GM10248 (cell line): ENCODE results near the gene ACY1.

Experiments
- CTCF ChIA-PET: fragments of 300-600 bp; sonication (Branson Sonifier 250); formaldehyde crosslinking; extraction: SDS; loops from one replicate; lab custom pipeline; 2021; ENCODE audit warnings: antibody characterized with exemption; lab: Yijun Ruan, JAX
- POLR2A ChIA-PET: fragments of 350-650 bp; sonication (Branson Sonifier 250); formaldehyde crosslinking; extraction: SDS; loops from one replicate; lab custom pipeline; 2020; ENCODE audit warnings: antibody characterized with exemption; lab: Yijun Ruan, JAX
- DNase-seq: peaks from one replicate; pipeline ENCODE4 v3.0.0; 2012; ENCODE audit errors: extremely low spot score
- CTCF ChIP-seq: IDR thresholded peaks from 2 replicates; pipeline ENCODE4 v1.5.1; 2012; ENCODE audit warnings: mild to moderate bottlenecking, low read depth; ENCODE audit errors: extremely low read depth, missing control alignments, control extremely low read depth

Gene ACY1

DNA sequence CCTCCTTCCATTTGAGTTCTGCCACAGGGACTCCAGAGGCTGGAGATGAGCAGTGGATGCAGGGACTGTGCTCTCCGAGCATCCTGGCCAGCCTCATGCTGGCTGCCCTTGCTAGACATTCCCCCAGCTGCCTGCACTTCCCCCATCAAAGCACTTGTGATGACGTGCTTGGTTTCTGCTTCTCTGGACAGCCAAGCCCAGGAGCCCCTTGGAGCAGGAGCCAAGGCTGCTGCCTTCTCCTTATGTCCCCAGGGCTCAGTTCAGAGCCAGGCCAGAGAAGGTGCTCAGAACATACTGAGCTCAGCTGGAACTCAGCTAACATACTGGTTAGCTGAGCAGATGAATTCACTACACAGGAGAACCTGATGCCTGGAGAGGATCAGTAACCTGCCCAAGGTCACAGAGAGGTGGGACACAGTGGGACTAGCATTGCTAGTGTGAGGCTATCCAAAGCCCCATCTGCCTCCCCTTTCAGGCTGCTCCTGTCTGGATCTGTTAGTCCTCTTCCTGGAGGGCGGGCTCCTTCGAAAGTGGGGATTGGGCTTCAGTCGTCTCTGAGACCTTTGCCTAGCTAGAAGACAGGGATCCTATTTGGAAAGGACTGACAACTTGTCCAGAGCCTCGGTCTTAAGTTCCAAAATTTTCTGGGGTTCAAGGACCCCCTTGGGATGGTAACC is 20.3 kb upstream of the ACY1 start:
- TF ChIP-seq CTCF, result no peak
- POLR2A ChIA-PET, result interaction anchor here (0.7 kb wide), 1 partner anchor 589 kb away, joined by 5 read pairs; no protein-coding TSS in a partner anchor
- no peak for DNase-seq
- CTCF ChIA-PET, result interaction anchor here (1.0 to 5.9 kb wide), 8 partner anchors 9 to 91 kb away, joined by 3 to 43 read pairs (median 3); partner anchors contain the start of genes ABHD14A, ABHD14B, PARP3 and RRP9

- ChIA-PET CTCF (interaction anchor here (1.1 to 5.9 kb wide), 4 partner anchors 10 to 37 kb away, joined by 3 to 43 read pairs (median 15); partner anchors contain the start of genes ABHD14A, ABHD14B, PARP3 and RRP9), POLR2A (no interaction called here)
- DNase-seq, result no peak
- TF ChIP-seq CTCF, result no peak
Observed at GRCh38 chr3:51963951-51964451, 19.3 kb upstream of the ACY1 start.

DNA sequence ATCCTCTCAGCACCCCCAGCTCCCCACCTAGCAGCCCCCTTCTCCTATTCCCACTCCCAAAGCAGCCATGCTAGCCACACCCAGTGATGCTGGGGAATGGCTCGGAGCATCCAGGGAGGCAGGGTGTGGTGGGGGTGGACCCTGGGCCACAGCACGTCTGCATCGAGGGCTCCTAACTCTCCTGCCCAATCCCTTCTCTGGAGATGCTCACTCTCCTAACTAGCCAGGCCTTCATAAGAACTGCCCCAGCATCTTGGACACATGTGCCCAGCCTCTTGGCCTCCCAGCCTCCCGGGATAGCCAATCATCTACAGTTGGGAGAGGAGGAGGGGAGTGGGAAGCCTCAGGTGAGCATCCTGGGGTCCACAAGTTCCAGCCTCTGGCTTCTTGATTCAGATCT is 18.8 kb upstream of the ACY1 start:
- ChIA-PET POLR2A (no interaction called here), CTCF (interaction anchor here (1.1 to 5.9 kb wide), 6 partner anchors 10 to 37 kb away, joined by 3 to 43 read pairs (median 4); partner anchors contain the start of genes ABHD14A, ABHD14B, GPR62 and PARP3)
- TF ChIP-seq CTCF, result no peak
- no peak for DNase-seq

DNA sequence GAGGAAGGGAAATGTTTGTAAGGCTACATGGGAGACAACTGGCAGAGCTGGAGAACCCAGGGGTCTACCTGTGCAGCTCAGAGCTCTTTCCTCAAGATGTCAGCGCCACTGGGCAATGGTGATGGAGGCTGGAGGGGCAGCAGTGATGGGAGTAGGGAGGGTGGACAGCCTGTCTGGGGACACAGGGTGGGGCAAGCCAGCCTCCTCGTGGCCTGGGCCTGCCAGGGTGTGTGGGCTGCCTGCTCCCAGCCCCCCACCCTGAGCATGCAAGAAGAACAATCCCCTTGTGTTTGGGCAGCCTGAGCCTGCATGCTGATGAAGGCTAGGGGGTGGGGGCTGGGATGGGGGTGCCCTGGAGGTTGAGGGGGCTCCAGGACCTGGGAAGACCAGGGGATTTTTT is 17.3 kb upstream of the ACY1 start:
- ChIA-PET POLR2A (no interaction called here), CTCF (interaction anchor here (0.8 to 6.0 kb wide), 7 partner anchors 8 to 24 kb away, joined by 3 to 43 read pairs (median 4); partner anchors contain the start of genes ABHD14A, ABHD14B, ACY1 and GPR62)
- no peak for DNase-seq
- TF ChIP-seq CTCF, result no peak

DNA sequence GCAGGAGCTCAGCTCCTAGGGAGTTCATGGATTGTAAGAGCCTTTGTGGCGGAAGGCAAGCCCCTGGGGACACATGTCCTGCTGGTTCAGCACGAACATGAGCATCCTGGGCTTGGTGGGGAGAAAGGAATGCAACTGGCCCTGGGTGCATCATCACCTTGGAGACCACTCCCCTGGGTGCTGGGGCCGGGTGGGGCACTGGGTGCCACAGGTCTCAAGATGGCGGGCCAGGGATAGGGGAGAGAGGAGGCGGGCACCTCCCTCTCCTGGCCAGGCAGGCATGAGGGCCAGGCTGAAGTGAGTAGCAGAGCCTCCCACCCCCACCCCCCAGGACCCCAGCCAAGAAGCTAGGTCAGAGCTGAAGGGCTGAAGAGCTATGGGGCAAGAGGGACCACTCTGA is 16.8 kb upstream of the ACY1 start:
- ChIA-PET CTCF (interaction anchor here (1.5 to 6.0 kb wide), 3 partner anchors 8 to 24 kb away, joined by 3 to 43 read pairs (median 40); partner anchors contain the start of genes ABHD14A, ABHD14B, ACY1 and PARP3), POLR2A (interaction anchor here (0.6 kb wide), 1 partner anchor 184 kb away, joined by 3 read pairs; no protein-coding TSS in a partner anchor)
- DNase-seq, result no peak
- TF ChIP-seq CTCF, result no peak

DNA sequence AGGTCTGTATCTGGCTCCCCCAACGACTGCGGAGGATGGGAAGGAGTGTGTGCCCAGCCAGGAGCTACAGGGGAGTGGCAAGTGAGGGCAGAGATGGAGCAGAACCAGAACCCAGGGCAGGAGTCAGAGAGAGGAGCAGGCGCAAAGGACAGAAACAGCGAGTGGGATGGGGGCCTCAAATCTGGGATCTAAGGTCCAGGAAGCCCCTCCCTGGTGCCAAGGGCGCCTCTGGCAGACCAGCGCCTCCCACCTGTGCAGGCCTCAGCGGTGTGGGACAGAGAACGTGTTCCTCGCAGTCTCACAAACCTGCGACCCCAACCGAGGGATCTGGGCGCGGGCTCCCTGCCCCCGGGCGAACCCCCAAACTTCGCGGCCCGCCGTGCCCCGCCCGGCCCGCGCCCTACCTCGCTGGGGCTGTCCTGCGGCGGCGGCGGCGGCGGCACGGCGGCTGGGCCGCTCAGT is 16.4 kb upstream of the ACY1 start:
- no peak for TF ChIP-seq CTCF
- no peak for DNase-seq
- CTCF ChIA-PET, result interaction anchor here (1.5 to 6.0 kb wide), 2 partner anchors 16 to 25 kb away, joined by 3 to 40 read pairs; partner anchors contain the start of genes ACY1, PARP3 and RRP9
- POLR2A ChIA-PET, result interaction anchor here (0.6 kb wide), 1 partner anchor 183 kb away, joined by 3 read pairs; no protein-coding TSS in a partner anchor
